ENCODE measurements around the gene NR1H3. TPM values are rescaled to one million over a fixed set of nuclear protein-coding genes. Genes with fewer than 3 reads are reported as not detected.
"Not testable (repeated sequence)": the region's sequence is repeated elsewhere in the genome, so short reads cannot be mapped to it uniquely, and the experiment has no call there.

NR1H3 gene
- 139 and 147 TPM in 2 replicates for total RNA-seq (2014; rRNA removed; shearing (Covaris generic))

- peak; percentile 93 for DNase-seq (ENCODE audit: low spot score)
These were observed at the start of gene NR1H3 for GRCh38 chr11:47257517-47258316. NR1H3 (plus strand) TSS chr11:47257996; CDS start chr11:47259217, 1,221 bp downstream.

DNA sequence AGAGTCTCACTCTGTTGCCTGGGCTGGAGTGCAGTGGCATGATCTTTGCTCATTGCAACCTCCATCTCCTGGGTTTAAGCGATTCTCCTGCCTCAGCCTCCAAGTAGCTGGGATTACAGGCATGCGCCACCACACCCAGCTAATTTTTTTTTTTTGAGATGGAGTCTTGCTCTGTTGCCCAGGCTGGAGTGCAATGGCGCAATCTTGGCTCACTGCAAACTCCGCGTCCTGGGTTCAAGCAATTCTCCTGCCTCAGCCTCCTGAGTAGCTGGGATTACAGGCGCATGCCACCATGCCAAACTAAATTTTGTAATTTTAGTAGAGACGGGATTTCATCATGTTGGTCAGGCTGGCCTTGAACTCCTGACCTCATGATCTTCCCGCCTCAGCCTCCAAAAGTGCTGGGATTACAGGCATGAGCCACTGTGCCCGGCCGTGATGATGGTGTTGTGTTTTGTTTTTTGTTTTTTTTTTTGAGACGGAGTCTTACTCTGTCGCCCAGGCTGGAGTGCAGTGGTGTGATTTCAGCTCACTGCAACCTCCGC is 49.7 kb upstream of the NR1H3 start:
- not testable (repeated sequence) for DNase-seq (ENCODE audit: low spot score)

DNA sequence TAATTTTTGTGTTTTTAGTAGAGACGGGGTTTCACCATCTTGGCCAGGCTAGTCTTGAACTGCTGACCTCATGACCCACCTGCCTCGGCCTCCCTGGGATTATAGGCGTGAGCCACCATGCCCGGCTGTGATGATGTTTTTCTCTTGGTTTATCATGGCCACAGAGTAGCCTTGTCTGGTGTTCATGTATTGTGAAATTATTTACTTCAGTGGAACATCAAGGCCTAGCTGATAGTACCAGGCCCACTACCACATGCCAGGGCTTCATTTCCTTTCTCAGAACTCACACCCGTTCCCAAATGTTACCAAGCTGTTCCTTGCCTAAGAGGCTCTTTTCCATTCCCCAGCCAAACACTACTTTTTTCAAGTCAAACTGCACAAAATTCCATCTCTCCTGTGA is 49.2 kb upstream of the NR1H3 start:
- no peak for DNase-seq (ENCODE audit: low spot score)

DNA sequence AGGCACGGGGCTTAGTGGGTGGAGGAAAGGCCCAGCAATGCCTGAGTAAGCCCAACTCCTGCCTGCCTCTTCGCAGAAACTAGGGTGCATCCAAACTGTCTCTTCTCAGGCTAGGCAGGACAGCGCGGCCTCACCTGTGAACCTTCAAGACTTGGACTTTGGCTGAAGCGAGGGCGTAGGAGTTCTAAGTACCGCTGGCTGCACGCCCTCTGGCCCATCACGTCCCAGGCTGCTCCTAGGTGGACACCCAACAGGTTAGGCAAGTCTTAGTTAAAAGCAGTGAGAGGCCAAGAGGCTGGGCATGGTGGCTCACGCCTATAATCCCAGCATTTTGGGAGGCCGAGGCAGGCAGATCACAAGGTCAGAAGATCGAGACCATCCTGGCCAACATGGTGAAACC is 44.9 kb upstream of the NR1H3 start:
- DNase-seq (ENCODE audit: low spot score) = peak; percentile 49

GRCh38 chr11:47213950-47214565 is 43.7 kb upstream of the NR1H3 start:
- DNase-seq (ENCODE audit: low spot score) = peak; percentile 95

GRCh38 chr11:47215366-47215910 is 42.4 kb upstream of the NR1H3 start:
- no peak for DNase-seq (ENCODE audit: low spot score)

DNA sequence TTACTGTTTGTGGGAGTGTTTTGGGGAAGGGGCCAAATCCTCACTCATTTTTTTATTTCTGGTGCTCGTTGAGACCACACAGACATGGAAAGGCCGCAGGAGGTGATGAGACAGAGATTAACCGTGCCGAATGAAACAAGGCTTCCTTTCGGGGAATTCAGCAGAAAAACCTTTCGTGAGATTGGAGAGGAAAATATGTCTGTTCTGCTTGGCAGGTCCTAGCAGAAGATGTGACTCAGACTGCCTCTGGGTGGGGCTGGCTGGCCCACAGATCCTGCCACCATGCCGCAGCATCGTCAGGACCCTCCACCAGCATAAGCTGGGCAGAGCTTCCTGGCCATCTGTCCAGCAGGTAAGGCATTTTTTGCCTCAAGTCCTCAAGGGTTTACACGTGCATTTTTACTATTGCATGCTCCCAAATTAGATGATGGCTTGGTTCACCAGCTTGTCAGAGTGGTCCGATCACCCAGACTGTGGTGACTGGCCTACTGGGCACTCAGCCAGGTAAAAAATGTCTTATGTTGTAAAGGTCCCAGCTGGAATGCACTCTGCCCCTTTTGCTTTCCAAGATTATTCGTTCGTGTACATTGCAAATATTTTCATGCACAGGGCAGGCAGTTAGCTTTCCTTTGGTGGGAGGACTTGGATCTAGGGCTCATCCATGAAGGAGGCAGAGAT is 41.5 kb upstream of the NR1H3 start:
- DNase-seq (ENCODE audit: low spot score) = peak; percentile 96

- no peak for DNase-seq (ENCODE audit: low spot score)
These were observed 37.4 kb upstream of the NR1H3 start for GRCh38 chr11:47220401-47220821.

GRCh38 chr11:47222696-47223095 is 35.1 kb upstream of the NR1H3 start:
- no peak for DNase-seq (ENCODE audit: low spot score)

DNA sequence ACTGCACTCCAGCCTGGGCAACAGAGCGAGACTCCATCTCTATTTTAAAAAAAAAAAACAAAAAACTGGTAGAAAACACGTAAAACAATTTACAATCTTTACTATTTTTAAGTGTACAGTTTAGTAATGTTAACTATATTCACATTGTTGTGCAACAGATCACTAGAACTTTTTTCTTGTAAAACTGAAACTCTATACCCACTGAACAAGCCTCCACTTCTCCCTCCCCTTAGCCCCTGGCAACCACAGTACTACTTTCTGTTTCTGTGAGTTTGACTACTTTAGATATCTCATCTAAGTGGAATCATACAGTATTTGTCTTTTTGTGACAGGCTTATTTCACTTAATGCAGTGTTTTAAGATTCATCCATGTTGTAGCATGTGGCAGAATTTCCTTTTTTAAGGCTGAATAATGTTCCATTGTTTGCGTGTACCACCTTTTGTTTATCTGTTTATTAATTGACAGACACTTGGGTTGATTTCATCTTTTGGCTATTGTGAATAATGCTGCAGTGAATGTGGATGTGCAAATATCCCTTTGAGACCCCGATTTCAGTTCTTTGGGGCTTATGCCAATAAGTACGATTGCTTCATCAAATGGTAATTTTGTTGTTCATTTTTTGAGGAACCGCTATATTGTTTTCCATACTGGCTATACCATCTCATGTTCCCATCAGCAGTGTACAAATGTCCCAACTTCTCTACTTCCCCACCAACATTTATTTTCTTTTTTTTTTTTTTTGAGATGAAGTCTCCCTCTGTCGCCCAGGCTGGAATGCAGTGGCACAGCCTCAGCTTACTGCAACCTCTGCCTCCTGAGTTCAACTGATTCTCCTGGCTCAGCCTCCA is 32.0 kb upstream of the NR1H3 start:
- no peak for DNase-seq (ENCODE audit: low spot score)

- no peak for DNase-seq (ENCODE audit: low spot score)
These were observed 28.6 kb upstream of the NR1H3 start for GRCh38 chr11:47229161-47229560.

DNA sequence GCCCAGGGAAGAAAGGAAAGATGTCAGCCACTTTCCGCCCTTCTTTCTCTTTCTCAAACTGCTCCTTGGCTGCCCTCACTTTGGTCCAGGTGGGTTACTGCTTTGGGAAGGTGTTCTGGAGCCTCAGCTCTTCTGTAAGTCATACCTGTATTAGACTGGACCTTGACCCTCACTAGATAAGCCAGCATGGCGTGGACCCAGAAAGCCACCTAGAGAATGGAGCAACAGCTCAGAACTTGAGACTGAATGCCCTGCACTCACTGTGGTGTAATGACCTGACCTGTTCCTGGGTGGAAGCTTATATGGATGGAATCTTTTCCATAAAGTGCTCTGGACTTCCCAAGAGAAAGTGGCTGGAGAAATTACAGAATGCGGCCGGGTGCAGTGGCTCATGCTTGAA is 24.7 kb upstream of the NR1H3 start:
- no peak for DNase-seq (ENCODE audit: low spot score)

DNA sequence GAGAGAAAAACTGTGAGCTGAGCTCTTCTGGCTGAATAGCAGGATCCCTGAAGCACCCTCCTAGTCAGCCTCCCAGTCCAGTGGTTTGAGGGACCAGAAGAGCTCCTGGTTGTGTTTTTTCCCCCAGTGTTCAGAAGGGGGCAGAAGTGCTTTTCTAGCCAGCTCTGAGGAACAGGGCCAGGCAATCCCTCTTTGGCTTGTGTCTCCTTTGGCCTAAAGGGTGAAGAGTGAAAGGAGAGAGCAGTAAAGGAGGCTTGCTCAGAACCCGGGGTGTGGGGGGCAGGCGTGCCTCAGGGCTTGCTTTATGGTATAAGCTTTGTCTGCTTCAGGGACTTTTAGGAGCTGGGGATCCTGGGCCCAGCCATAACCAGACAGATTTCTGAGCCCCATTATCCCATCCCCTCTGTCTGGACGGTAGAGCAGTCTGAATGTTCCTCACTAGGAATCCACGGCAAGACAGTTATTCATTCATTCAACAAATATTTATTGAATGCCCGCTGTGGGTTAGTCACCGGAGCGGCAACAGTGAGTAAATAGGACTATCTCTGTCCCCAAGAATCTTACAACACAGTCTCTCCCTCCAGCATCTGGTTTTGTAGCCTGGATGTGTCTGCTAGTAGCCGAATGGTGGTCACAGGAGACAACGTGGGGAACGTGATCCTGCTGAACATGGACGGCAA is 23.7 kb upstream of the NR1H3 start:
- DNase-seq (ENCODE audit: low spot score) = peak; percentile 74

DNA sequence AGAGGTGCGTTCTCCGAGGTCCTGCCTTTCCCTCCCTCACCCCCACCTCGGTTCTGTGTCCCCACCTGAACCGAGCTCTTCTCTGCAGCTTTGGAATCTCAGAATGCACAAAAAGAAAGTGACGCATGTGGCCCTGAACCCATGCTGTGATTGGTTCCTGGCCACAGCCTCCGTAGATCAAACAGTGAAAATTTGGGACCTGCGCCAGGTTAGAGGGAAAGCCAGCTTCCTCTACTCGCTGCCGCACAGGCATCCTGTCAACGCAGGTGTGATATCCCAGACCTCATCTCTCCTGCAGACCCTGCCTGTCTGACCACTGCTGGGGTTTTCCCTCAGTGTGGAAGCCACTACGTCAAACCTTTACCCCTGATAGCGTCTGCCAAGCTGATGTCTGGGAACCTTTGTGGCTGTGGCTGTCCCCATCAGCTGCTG is 23.1 kb upstream of the NR1H3 start:
- DNase-seq (ENCODE audit: low spot score) = peak; percentile 68

- DNase-seq (ENCODE audit: low spot score) = no peak
These were observed 22.6 kb upstream of the NR1H3 start for GRCh38 chr11:47235163-47235562.

GRCh38 chr11:47236482-47236881 is 21.3 kb upstream of the NR1H3 start:
- no peak for DNase-seq (ENCODE audit: low spot score)

GRCh38 chr11:47239852-47240251 is 17.9 kb upstream of the NR1H3 start:
- no peak for DNase-seq (ENCODE audit: low spot score)

DNA sequence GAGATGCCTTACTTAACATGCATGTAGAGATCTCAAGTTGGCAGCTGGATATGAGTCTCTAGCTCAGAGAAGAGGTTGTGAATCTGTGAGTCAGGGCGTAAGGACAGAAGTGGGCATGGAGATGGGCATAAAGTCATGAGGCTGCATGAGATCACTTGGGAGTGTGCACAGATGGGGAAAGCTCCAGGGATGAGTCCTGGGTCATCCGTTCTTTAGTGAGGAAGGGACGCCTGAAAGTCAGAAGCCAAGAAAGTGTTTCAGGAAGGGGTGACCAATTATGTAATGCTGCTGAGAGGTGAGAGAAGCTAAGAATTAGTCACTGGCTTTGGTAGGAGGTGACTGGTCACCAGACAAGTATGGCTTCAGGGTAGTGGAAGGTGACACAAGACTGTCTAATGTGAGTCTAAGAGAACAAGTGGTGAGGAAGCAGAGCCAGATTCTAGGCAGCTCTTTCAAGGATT is 15.9 kb upstream of the NR1H3 start:
- DNase-seq (ENCODE audit: low spot score) = no peak

DNA sequence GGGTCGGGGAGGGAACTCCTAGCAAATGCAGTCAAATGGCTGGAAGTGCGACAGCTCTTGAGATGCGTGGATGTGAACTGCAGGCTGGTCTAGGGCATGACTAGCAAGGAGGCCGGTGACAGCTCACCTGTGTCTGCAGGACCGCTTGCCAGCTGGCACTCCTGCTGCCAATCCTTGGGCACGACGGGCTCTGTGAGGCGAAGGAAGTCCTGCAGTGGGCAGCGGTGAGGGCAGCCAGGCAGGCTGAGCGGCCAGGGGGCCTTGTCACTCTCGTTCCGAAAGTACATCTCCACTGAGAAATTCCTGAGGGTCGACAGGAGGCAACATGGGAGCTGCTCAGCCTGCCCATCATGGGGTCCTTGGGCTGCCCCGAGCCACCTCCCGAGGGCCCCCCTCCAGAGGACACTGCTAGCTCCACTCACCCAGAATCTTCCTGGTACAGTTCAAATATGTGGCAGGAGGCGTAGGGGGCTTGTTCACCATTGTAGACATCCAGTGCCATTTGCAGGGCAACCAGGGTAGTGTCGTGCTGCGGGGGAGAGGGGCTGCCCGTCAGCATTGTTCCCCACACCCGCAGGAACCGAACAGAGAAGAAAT is 15.1 kb upstream of the NR1H3 start:
- DNase-seq (ENCODE audit: low spot score) = no peak

DNA sequence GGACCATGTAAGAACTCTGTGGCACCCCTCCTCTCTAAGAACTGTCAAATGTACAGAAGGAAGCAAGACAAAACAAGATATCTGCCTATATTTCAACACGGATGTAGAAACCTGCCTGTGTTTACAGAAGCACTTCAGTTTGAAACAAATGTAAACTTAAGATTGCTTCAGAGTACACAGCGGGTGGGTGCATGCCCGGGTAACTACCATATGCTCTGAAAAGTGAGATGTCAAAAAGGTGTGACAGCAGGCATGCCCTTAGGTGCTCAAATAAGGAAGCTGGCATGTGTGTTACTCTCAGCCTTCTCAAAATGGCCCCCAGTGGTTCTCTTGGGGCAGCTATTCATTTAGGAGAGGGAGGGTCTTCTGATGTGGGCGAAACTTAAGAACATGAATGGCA is 14.3 kb upstream of the NR1H3 start:
- no peak for DNase-seq (ENCODE audit: low spot score)
